ENCODE data around the gene STAT3. TPM values are rescaled to one million over a fixed set of nuclear protein-coding genes. Genes with fewer than 3 reads are reported as not detected.

STAT3 gene
- total RNA-seq, 2 donors from 2014 or later = 105 to 150 TPM

GRCh38 chr17:42406615-42407288, 18.5 kb upstream of the STAT3 start:
- Histone ChIP-seq H3K4me1 (peaks cover 0 to 87% of the 10 kb centered on the region in 2 donors), H3K27me3 (no peaks in the 10 kb centered on the region), H3K27ac (peak overlapping the region; percentile 77 to 90), H3K36me3 (peaks cover 40% of the 10 kb centered on the region), H3K4me3 (no peak overlapping the region), H3K9me3 (no peaks in the 10 kb centered on the region)
- DNase-seq (ENCODE audit: low spot score) = no peak
- no peak for TF ChIP-seq CTCF (IDR thresholded peaks at IDR 0.05)

GRCh38 chr17:42405963-42406495, 17.8 kb upstream of the STAT3 start:
- Histone ChIP-seq H3K27me3 (no peaks in the 10 kb centered on the region), H3K4me1 (peaks cover 0 to 80% of the 10 kb centered on the region in 2 donors), H3K9me3 (no peaks in the 10 kb centered on the region), H3K4me3 (no peak overlapping the region), H3K36me3 (peaks cover 35% of the 10 kb centered on the region), H3K27ac (peak overlapping the region; percentile 77 to 90)
- DNase-seq (ENCODE audit: low spot score) = peak; percentile 93
- peak; percentile 83 to 90 for TF ChIP-seq CTCF (IDR thresholded peaks at IDR 0.05)

- Histone ChIP-seq H3K9me3 (no peaks in the 10 kb centered on the region), H3K36me3 (peaks cover 35% of the 10 kb centered on the region), H3K27me3 (no peaks in the 10 kb centered on the region), H3K4me1 (peaks cover 0 to 71% of the 10 kb centered on the region in 2 donors), H3K4me3 (no peak overlapping the region), H3K27ac (peak overlapping the region in 1 of 2 donors; percentile 90)
- no peak for DNase-seq (ENCODE audit: low spot score)
- no peak for TF ChIP-seq CTCF (IDR thresholded peaks at IDR 0.05)
These were observed 16.8 kb upstream of the STAT3 start for GRCh38 chr17:42405076-42405475.

GRCh38 chr17:42404326-42405055, 16.2 kb upstream of the STAT3 start:
- no peak overlapping the region for H3K4me3 ChIP-seq
- peaks cover 0 to 65% of the 10 kb centered on the region in 2 donors for H3K4me1 ChIP-seq
- H3K9me3 ChIP-seq = no peaks in the 10 kb centered on the region
- H3K27me3 ChIP-seq = no peaks in the 10 kb centered on the region
- no peak for DNase-seq (ENCODE audit: low spot score)
- TF ChIP-seq CTCF (IDR thresholded peaks at IDR 0.05) = no peak
- peaks cover 35% of the 10 kb centered on the region for H3K36me3 ChIP-seq
- peak overlapping the region; percentile 14 to 27 for H3K27ac ChIP-seq

- TF ChIP-seq CTCF (IDR thresholded peaks at IDR 0.05) = no peak
- H3K36me3 ChIP-seq = peaks cover 35% of the 10 kb centered on the region
- H3K27ac ChIP-seq = peak overlapping the region; percentile 8 to 18
- no peak overlapping the region for H3K4me3 ChIP-seq
- no peaks in the 10 kb centered on the region for H3K9me3 ChIP-seq
- no peak for DNase-seq (ENCODE audit: low spot score)
- H3K27me3 ChIP-seq = no peaks in the 10 kb centered on the region
- H3K4me1 ChIP-seq = peaks cover 0 to 59% of the 10 kb centered on the region in 2 donors
These were observed 14.9 kb upstream of the STAT3 start for GRCh38 chr17:42403150-42403549.

Data from right atrium auricular region (tissue), 2 donors.